Colonic mucosa (tissue), 4 donors: ENCODE measurements around the gene PDHX. TPM values are rescaled to one million over a fixed set of nuclear protein-coding genes. Genes with fewer than 3 reads are reported as not detected.
"Not testable (repeated sequence)": the region's sequence is repeated elsewhere in the genome, so short reads cannot be mapped to it uniquely, and the experiment has no call there.

Experiments used
- DNase-seq: peaks from one replicate; pipeline ENCODE4 v3.0.0-alpha.2; 2020
- H3K27ac ChIP-seq: fragments of 200-600 bp; one replicate; pipeline ENCODE4 v1.8.0; 2021
- H3K27me3 ChIP-seq: fragments of 200-600 bp; one replicate; pipeline ENCODE4 v1.8.0; 2021
- H3K36me3 ChIP-seq: fragments of 200-600 bp; one replicate; pipeline ENCODE4 v1.8.0; 2021
- H3K4me1 ChIP-seq: fragments of 200-600 bp; one replicate; pipeline ENCODE4 v1.8.0; 2021; ENCODE audit warnings: mild to moderate bottlenecking
- H3K4me3 ChIP-seq: fragments of 200-600 bp; one replicate; pipeline ENCODE4 v1.8.0; 2021
- H3K9ac ChIP-seq, 2 donors: one replicate each; pipeline ENCODE4 v1.7.0; 2013; ENCODE audit warnings: control low read depth in 2 of 2, low read depth in 2 of 2, low read length in 2 of 2
- H3K9me3 ChIP-seq: fragments of 200-600 bp; one replicate; pipeline ENCODE4 v1.8.0; 2021
- CTCF ChIP-seq: fragments of 200-600 bp; IDR thresholded peaks from one replicate; pipeline ENCODE4 v1.8.0; 2022; ENCODE audit warnings: antibody characterized with exemption, mild to moderate bottlenecking
- intact Hi-C: fragments of 100-400 bp; cut with DNase I; formaldehyde crosslinking; loops from one replicate; pipeline ENCODE4 v1.14.1; 2022
- total RNA-seq, 2 donors: library from RNA; stranded (reverse); fragmentation: NEBNext Ultra II Directional in 1 of 2; extraction: Animal tissue kit (Norgen Biotek cat#: 25700) in 1 of 2; gene quantifications; one replicate each; pipeline ENCODE4 v1.2.1, GENCODE V29; 2021
- donor health status: healthy.
- donor health status: DM: no; HTN: no; CAD: no.
- donor health status: DM: no; HTN: no; CAD: no.

PDHX gene
- total RNA-seq, 2 donors from 2014 or later = 55.2 to 57.2 TPM

- Histone ChIP-seq H3K9ac (no peak overlapping the region), H3K36me3 (no peaks in the 10 kb centered on the region), H3K4me3 (no peak overlapping the region), H3K27ac (no peak overlapping the region), H3K9me3 (no peaks in the 10 kb centered on the region), H3K4me1 (no peaks in the 10 kb centered on the region), H3K27me3 (no peaks in the 10 kb centered on the region)
- TF ChIP-seq CTCF = no peak
- intact Hi-C loops = no loop called here
- DNase-seq = no peak
Observed at GRCh38 chr11:34910817-34911216, 5.6 kb upstream of the PDHX start.

GRCh38 chr11:34911676-34912075, 4.7 kb upstream of the PDHX start:
- TF ChIP-seq CTCF = no peak
- intact Hi-C loops = no loop called here
- Histone ChIP-seq H3K4me3 (no peak overlapping the region), H3K9ac (no peak overlapping the region), H3K4me1 (no peaks in the 10 kb centered on the region), H3K27ac (no peak overlapping the region), H3K36me3 (no peaks in the 10 kb centered on the region), H3K9me3 (no peaks in the 10 kb centered on the region), H3K27me3 (no peaks in the 10 kb centered on the region)
- no peak for DNase-seq

GRCh38 chr11:34913556-34913955, 2.9 kb upstream of the PDHX start:
- H3K4me1 ChIP-seq, H3K27ac ChIP-seq, DNase-seq, H3K9ac ChIP-seq, H3K36me3 ChIP-seq, H3K9me3 ChIP-seq, H3K4me3 ChIP-seq, intact Hi-C loops, H3K27me3 ChIP-seq: not testable (repeated sequence)

GRCh38 chr11:34915136-34916014, 1.0 kb upstream of the PDHX start:
- no peak for TF ChIP-seq CTCF
- H3K27me3 ChIP-seq = no peaks in the 10 kb centered on the region
- peaks cover 5% of the 10 kb centered on the region for H3K4me1 ChIP-seq
- no peaks in the 10 kb centered on the region for H3K9me3 ChIP-seq
- H3K4me3 ChIP-seq = peak overlapping the region; percentile 90
- intact Hi-C loops = no loop called here
- DNase-seq = no peak
- no peaks in the 10 kb centered on the region for H3K36me3 ChIP-seq
- H3K27ac ChIP-seq = peak overlapping the region; percentile 97
- peak overlapping the region; percentile 98 for H3K9ac ChIP-seq

GRCh38 chr11:34916843-34917770, 689 bp downstream of the PDHX start:
- no peaks in the 10 kb centered on the region for H3K9me3 ChIP-seq
- no peak for DNase-seq
- TF ChIP-seq CTCF = no peak

More at GRCh38 chr11:34916843-34917770, 689 bp downstream of the PDHX start:
- Histone ChIP-seq H3K36me3 (no peaks in the 10 kb centered on the region), H3K4me3 (peak overlapping the region; percentile 90), H3K4me1 (peaks cover 5% of the 10 kb centered on the region), H3K9ac (peak overlapping the region; percentile 93 to 98), H3K27me3 (no peaks in the 10 kb centered on the region), H3K27ac (peak overlapping the region; percentile 97)
- intact Hi-C loops = no loop called here
